Measurements from ENCODE around the gene CRLF1. TPM values are rescaled to one million over a fixed set of nuclear protein-coding genes. Genes with fewer than 3 reads are reported as not detected.

The CRLF1 gene
- total and polyA plus RNA-seq, 2 of the 8 experiments (the other 6 are each of a cell fraction or from before 2014, with no cell fraction given), result 7.2 to 10.3 TPM

- TF ChIP-seq USF2 (IDR thresholded peaks at IDR 0.05; ENCODE audit: low read length) (no peak), RXRA (IDR thresholded peaks at IDR 0.05; ENCODE audit: insufficient read depth, low read depth, low read length) (no peak), MAX (IDR thresholded peaks at IDR 0.05) (no peak), ATF2 (IDR thresholded peaks at IDR 0.05; ENCODE audit: low read length) (no peak)
These were observed 33.2 kb upstream of the CRLF1 start (continued) for GRCh38 chr19:18639706-18640243.

Measured in H1 (cell line).